GM18502 (cell line): ENCODE results near the gene CIAO2A.
"Not testable (repeated sequence)": the region's sequence is repeated elsewhere in the genome, so short reads cannot be mapped to it uniquely, and the experiment has no call there.

Experiments
- ATAC-seq: cut with Tn5 transposase; IDR thresholded peaks from one replicate; pipeline ENCODE4 v1.9.1; 2021; ENCODE audit warnings: mild to moderate bottlenecking; ENCODE audit not compliant: unreplicated experiment, poor library complexity

CIAO2A gene

DNA sequence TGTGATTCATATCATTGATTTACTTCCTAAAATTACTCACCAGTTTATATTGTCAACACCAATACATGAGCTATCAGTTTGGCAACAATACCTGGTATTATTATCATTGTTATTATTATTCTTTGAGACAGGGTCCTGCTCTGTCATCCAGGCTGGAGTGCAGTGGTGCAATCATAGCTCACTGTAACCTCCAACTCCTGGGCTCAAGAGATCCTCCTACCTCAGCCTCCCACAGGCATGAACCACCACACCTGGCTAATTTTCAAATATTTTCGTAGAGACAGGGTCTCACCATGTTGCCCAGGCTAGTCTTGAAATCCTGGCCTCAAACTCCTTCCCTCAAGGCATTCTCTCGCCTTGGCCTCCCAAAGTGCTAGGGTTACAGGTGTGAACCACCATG lies 20.1 kb downstream of the CIAO2A start:
- ATAC-seq: not testable (repeated sequence)

DNA sequence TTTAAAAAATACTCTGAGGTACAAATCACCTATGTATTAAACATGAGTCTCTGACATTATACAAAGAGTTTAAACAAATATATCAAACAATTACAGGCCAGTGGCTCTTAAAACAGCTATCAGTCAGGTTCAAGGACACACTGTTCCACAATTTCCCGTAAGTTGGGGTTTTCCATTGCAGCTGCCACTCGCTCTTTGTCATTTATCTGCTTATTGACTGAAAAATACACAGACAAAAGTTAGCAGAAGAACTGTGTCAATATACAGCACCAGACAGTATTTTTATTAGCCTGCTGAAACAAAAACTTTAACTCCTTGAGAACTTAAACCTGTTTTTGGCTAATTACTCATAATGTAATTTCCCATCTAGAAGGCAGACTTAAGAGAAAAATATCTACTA lies 20.8 kb downstream of the CIAO2A start:
- no peak for ATAC-seq

DNA sequence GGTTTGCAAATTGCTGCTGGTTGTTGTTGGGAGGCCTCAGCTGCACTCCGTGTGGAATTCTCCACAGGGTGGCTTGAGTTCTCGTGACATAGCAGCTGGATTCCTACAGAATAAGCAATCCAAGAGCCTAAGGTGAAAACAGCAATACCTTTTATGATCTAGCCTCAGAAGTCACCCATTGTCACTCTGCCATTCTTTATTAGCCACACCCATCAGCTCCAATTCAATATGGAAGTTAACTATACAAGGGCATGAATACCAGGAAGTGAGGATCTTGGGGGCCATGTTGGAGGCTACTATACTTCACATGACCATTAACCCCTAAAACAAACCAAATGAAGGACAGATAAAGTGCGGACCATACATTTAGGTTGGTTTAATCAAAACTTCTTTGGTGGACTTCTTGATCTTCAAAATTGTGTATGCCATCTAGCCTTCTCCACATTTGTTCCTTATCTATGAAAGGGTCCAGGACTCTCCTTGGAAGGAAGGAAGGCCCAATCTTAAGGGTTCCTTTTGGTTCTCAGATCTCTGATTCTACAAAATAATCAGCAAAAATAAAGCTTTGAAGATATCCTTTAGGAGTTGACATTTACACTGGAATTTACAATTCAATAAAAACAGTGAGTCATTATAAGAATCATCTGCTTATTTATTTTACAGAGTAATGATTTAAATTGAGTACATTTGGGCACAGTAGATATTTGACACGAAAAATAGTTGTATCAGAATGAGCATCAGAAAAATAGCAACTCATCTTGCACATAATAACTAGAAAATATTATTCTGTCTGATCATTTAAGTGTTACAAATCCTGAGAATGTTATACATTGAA lies 21.5 kb downstream of the CIAO2A start:
- no peak for ATAC-seq

DNA sequence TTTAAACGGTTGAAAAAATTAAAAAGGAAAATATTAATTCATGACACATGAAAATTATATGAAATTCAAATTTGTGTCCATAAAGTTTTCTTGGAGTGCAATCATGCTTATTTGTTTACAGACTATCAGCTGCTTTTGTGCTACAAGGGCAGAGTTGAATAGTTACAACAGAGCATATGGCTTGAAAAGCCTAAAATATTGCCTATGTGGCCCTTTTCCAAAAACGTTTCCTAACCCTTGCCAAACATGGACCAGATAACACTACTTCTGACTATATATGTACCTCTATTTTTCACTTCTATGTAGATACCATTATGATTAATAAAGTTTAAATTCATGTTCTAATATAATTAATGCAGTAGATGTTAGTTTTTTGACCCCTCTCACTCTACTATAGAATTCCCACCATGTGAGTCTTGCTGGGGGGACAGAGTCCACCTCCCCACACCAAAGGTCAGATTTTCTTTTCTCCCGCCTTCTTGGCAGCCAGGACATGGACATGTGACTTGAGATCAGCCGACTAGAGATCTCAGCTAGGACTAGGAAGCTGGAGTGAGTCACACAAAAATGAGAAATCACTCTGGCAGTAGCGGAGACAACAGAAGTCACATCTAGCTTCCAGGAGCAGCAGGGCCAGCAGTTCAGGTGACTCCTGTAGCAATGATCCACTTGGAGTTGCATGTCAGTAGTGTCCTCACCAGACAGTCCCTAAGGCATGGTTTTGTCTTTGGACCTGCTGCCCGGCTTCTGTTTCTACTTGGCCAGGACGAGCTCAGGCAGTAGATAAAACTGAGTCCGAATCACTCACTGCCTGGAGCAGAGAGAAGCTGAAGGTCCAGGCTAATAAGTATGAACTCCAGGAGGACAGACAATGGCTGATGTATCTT lies 22.4 kb downstream of the CIAO2A start:
- ATAC-seq: no peak

DNA sequence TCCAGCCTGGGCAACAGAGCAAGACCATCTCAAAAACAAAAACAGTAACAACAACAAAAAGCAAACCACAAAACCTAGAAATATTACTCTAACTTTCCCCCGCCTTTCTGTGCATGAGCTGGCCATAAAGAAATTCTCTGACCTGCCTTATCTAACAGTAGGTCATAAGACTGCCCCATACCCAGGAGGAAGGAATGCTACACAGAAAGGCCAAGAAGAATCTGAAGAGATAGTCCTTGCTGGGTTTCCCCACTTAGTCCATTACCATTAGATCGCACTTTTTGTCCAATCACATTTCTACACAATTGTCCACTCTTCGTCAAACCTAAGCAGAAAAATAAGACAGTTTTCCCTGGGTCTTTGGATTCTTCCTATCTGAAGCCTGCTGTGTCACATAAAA lies 23.5 kb downstream of the CIAO2A start:
- ATAC-seq: no peak

DNA sequence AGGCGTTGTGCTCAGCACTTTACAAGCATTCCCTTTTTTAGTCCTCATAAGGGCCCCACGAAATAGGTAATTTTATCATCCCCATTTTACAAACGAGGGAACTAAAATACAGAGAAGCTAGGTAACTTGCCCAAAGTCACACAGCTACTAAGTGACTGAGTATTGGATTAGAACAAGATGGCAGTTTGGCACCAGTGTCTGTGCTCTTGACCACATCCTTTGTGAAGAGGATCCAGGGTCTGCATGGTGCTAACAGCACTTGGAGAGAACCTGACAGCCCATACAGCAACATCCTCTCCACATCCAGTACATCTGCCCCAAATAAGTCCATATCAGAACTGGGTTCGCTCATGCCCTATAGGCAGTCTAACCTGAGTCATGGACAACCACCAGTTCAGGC lies 25.5 kb downstream of the CIAO2A start:
- no peak for ATAC-seq

DNA sequence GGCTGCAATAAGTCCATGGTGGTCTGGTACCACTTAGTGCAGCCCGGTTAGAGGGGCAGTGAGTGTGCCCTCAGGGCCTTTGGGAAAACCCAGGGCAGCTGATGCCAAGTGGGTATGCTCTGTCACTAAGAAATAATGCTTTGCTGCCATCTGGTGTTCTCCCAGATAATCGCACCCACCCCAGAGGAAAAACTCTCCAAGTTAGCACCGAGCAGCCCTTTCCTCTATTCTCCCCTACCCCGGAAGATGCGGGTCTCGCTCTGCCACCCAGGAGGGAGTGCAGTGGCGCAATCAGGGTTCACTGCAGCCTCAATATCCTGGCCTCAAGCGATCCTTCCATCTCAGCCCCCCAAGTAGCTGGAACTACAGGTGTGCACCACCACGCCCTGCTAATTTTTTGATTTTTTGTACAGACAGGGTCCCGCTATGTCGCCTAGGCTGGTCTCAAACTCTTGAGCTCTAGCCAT lies 26.0 kb downstream of the CIAO2A start:
- peak; percentile 54 for ATAC-seq

DNA sequence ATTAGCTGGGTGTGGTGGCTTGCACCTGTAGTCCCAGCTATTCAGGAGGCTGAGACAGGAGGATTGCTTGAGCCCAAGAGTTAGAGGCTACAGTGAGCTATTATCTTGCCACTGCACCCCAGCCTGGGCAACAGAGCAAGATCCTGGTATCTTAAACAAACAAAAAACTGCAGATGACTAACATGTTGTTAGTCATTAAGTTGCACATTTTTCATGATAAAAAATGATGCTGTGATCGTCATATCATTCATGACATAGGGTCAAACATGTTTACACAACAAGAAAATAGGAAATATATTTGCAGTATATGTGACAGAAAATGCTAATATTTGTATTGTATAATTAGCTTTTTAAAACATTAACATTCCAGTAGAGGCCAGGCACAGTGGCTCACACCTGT lies 27.2 kb downstream of the CIAO2A start:
- no peak for ATAC-seq

DNA sequence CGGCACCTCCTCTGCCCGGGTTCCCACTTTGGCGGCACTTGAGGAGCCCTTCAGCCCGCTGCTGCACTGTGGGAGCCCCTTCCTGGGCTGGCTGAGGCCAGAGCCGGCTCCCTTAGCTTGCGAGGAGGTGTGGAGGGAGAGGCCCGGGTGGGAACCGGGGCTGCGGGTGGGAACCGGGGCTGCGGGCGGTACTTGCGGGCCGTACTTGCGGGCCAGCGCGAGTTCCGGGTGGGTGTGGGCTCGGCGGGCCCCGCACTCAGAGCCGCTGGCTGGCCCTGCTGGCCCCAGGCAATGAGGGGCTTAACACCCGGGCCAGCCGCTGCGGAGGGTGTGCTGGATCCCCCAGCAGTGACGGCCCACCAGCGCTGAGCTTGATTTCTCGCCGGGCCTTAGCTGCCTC lies 32.9 kb downstream of the CIAO2A start:
- no peak for ATAC-seq

DNA sequence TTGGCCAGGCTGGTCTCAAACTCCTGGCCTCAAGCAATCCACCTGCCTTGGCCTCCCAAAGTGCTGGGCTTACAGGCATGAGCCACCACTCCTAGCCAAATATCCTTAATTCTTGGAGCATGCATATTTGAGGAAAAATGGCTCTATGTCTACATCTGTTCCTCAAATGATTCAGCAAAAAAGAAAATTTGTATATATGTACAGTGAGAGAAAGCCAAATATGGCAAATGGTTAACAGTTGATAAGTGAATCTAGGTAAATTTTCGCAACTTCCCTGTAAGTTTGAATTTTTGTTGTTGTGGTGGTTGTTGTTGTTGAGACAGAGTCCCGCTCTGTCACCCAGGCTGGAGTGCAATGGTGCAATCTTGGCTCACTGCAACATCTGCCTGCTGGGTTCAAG lies 34.5 kb downstream of the CIAO2A start:
- ATAC-seq: not testable (repeated sequence)

DNA sequence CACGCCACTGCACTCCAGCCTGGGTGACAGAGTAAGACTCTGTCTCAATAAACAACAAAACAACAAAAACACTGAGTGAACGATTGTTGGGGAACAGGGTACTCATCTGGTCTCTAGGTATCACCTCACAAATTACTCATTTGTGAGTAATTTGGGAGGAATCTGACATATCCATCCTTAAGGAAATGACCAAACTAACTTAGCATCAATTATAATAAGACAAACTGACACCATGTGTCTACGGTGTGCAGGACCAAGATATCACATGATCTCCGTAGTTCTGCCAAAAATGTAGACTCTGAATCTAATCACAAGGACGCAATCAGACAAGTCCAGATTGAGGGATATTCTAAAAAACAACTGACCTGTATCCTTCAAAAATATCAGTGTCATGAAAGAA lies 35.4 kb downstream of the CIAO2A start:
- no peak for ATAC-seq

DNA sequence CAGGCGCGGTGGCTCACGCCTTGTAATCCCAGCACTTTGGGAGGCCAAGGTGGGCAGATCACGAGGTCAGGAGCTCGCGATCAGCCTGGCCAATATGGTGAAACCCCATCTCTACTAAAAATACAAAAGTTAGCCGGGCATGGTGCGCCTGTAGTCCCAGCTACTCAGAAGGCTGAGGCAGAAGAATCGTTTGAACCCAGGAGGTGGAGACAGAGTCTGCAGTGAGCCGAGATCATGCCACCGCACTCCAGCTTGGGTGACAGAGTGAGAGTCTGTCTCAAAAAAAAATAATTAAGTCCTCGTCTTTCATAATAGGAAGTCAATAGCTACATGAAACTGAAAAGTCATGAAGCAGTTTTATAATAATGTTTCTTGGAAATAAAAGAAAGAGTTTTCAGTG lies 40.0 kb downstream of the CIAO2A start:
- ATAC-seq: not testable (repeated sequence)

DNA sequence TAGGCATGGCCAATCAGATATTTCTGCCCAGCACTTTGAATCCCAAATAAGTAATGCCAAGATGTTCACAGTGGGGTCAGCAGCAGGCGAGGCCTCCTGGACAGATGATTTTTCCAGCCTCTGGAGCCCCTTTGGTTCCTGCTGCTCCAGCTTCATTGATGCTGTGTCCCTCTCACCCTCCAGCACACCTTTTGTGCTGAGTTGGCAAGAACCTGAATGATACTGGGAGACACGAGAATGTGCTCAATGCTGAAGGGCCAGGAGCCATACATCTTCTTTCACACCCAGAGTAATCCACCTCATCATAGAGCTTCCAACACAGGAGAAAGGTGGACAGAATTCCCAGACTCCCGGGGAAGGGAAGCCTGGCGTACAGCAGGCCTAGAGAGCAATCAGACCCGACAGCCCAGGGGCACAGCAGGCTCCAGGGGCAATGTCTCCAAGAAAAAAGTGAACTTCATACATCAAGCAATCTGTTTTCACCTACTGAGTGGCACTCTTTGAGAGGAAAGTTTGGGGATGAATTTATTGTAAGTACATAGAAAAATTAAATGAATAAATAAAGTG lies 40.6 kb downstream of the CIAO2A start:
- no peak for ATAC-seq

DNA sequence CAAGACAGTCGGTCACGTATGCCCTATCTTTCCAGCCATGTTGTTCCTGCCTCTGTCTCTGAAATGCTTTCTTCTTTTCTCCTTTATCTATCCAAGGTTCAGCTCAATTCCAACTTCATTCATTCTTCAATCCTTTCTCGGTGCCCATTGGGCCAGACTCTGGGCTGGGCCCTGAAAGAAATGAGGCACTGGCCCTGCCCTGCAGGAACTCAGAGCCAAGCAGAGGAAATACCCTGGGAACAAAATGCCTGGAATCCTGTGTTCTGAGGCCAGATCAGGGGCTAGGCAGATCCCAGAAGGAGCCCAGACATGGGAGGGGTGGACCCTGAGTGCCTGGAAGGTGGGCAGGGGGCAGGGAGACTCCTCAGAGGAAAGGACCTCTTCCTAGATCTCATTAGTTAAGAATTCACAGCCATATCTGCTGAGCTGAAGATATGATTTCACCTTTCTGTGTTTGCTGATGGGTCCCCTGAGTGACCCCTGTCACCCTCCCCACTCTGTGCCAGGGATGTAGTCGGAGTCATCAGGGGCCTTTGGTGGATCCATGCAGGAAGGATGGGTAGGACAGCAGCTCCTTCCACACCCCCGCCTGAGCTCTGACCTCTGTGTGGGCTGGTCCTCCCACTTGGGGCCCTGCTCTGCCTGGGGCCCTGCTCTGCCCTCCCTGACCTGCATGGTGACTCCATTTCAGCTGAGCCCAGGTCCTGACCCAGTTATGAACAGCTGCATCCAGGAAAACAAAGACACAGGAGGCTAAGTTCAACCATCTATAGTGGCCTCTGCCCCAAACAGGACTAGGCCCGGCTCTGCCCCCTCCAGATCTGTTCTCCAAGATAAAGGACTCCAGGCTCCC lies 42.0 kb downstream of the CIAO2A start:
- ATAC-seq: no peak

DNA sequence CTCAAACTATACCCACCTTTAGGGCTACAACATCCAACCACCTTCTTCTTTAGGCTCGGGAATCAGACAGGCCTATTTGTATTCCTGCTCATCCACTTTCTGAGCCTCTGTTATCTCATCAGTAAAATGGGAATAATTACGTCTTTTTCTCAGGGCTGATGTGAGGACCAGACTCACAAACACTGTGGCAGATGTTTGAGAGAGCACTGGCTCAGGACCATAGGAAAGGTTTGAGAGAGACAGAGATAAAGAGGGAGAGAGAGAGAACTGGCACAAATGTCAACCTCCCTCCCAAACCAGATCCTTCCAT lies 42.6 kb downstream of the CIAO2A start:
- no peak for ATAC-seq

DNA sequence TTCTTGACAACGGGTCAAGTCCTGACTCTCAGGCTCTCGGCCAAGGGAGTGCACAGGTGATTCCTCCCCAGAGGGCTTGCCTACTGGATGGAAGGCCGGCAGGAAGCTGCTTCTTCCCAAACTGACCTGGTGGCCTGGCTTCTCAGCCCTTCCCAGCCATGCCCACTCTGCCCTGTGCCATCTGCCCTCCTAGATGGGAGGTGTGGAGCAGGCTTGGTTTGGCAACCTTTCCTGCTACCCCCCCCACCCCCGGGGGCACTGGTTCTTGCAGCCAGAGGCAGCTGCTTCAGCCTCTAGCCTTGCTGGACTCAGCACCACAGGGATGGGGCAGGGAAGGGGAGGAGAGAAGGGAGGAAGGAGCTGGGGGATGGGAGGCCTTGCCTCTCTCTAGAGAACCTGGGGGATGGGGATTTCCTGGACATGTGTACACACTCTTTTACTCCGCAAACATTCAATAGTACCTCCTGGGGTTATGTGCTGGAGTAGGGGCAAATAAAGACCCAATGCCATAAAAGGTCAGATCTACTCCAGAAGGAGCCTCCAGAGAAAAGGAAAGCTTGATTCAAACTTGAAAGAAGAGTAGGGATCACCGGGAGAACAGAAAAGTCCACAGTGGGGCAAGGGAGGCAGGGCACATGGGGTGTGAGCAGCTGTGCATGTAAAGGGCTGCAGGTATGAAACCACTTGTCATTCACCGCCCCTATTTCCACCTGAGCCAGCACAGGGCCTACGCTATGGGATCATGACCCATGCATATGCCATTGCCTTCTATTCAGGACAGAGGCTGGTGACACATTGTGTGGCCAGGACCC lies 43.2 kb downstream of the CIAO2A start:
- ATAC-seq: no peak

DNA sequence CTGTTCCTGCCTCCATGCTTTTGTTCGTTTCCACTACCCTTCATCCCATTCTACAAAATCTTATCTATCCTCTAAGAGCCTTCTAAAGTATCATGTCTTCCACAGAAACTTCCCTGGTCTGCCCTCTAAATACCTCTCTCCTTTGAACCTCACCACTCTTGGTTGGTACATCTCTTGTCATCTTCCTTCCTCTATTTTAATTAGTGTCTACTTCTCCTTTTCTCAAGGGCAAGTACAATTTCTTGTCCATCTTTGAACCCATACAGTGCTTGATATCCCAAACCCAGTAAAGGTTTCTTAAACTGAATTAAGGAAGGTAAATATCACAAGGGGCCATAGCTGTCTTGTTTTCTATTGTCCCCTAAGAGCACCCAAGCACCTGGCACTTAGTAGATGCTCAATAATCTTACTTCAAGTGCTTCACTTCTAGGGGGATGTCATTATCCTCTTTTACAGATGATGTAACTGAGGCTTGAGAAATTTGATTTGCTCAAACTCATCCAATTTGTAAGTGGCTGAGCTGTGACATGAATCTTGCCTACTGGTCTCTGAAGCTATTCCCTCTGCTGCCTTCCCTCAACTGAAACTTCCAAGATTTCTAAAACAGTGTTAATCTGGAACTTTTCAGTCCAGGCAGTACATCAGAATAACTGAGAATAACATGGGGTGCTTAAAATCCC lies 44.7 kb downstream of the CIAO2A start:
- no peak for ATAC-seq

DNA sequence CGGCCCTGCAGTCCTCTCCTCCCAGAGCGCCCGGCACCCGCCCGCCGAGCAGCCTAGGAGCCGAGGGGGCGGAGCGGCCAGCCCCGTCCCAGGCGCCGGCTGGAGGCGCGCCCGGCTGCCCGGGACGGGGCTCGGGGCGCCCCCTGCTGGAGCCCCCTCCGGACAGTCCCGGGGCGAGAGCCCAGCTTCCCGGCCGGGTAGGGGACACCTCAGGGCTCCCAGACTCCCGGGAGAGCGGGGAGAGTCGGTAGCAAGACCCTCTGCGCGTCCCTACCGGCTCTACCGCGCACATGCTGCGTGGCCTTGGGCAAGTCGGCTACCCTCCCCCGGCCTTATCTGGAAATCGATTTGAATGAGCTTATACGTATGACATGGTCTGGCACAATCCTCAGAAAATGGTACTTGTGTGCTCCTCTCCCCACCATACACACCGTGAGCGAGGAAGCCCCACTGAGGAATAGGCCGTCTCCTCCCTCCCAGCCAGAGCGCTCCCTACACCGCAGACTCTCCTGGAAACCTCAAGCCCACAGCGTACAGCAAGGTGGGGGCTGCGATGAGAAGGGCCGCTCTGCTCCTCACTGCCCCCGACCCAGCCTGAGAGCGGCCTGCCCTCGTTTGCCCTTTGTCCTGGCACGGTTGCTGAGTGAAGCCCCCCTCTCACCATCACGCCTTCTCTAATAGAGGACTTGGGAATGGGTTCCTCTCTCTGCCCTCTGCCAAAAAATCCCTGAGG lies 47.1 kb downstream of the CIAO2A start, which contains the start of gene DAPK2:
DAPK2 (minus strand) TSS at position 65 of the 733 bp plus-strand sequence. CDS start 6,224 bp downstream, outside the sequence.
- ATAC-seq: peak; percentile 59
